ENCODE measurements around the gene HNRNPA2B1.

The HNRNPA2B1 gene

DNA sequence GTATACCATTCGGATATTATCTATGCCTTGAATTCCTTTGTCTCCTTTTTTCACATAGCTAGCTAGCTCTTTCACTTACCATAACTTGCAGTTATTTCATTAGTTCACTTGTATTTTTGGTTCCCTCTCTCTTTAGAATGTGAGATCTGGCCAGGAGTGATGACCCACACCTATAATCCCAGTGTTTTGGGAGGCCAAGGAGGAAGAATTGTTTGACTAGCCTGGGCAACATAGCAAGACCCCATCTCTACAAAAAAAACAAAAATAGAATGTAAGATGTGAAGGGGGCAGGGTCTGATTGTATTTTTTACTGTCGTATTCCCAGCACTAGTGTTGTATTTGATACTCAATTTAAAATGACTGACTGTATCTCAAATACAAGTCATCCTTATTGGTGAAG, 28.9 kb downstream of the HNRNPA2B1 start:
- DNase-seq (ENCODE audit: low spot score) = no peak
- TF ChIP-seq, protein P1, sequence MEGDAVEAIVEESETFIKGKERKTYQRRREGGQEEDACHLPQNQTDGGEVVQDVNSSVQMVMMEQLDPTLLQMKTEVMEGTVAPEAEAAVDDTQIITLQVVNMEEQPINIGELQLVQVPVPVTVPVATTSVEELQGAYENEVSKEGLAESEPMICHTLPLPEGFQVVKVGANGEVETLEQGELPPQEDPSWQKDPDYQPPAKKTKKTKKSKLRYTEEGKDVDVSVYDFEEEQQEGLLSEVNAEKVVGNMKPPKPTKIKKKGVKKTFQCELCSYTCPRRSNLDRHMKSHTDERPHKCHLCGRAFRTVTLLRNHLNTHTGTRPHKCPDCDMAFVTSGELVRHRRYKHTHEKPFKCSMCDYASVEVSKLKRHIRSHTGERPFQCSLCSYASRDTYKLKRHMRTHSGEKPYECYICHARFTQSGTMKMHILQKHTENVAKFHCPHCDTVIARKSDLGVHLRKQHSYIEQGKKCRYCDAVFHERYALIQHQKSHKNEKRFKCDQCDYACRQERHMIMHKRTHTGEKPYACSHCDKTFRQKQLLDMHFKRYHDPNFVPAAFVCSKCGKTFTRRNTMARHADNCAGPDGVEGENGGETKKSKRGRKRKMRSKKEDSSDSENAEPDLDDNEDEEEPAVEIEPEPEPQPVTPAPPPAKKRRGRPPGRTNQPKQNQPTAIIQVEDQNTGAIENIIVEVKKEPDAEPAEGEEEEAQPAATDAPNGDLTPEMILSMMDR (conservative IDR thresholded peaks at IDR 0.05; ENCODE audit: low read depth) = no peak
- no peak overlapping the region for H3K27ac ChIP-seq
- ChIA-PET POLR2A (ENCODE audit: low non-redundant PET) (interaction anchor here (0.6 kb wide), 1 partner anchor 132 kb away, joined by 4 read pairs; no protein-coding TSS in a partner anchor), CTCF (interaction anchor here (0.6 kb wide), 1 partner anchor 58 kb away, joined by 3 read pairs; no protein-coding TSS in a partner anchor)

DNA sequence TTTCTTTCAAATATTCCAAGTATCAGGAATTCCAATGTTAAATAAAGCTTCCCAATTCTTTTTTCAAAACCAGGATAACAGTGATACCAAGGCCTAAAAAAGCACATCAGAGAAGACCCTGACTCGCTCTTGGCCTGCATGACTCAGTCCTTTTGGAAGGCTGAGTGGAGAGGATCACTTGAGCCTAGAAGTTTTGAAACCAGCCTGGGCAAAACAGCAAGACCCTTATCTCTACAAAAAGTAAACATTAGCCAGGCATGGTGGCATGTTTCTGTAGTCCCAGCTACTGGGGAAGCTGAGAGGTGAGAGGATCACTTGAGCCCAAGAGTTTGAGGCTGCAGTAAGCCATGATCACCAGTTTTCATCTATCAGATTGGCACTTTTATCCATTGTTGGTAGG, 29.9 kb downstream of the HNRNPA2B1 start:
- CTCF ChIA-PET = interaction anchor here (0.6 kb wide), 1 partner anchor 114 kb away, joined by 3 read pairs; no protein-coding TSS in a partner anchor

DNA sequence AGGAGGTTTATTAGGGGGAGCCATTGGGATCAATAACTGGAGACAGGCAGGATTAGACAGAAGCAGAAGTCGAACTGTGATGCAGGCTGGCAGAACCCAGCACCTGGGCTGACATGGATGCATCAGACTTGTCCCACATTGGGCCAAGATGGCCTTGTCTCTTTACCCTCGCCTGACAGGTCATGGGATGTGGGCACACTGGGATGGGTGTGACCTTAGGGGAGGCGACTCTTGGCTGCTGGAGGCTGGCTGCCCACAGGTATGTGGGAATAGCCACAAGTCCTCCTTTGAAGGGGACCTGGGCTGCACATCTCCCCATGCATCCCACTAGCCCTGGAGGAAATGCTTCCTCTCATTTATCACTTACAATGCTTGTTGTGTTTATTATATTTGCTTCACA, 31.3 kb downstream of the HNRNPA2B1 start:
- ChIA-PET CTCF (interaction anchor here (0.9 kb wide), 1 partner anchor 18 kb away, joined by 3 read pairs; no protein-coding TSS in a partner anchor), POLR2A (ENCODE audit: low non-redundant PET) (no interaction called here)

More for the DNA sequence above, 29.9 kb downstream of the HNRNPA2B1 start:
- POLR2A ChIA-PET (ENCODE audit: low non-redundant PET) = no interaction called here
- no peak for DNase-seq (ENCODE audit: low spot score)
- H3K27ac ChIP-seq = no peak overlapping the region
- TF ChIP-seq, protein P1 (conservative IDR thresholded peaks at IDR 0.05; ENCODE audit: low read depth) = no peak

DNA sequence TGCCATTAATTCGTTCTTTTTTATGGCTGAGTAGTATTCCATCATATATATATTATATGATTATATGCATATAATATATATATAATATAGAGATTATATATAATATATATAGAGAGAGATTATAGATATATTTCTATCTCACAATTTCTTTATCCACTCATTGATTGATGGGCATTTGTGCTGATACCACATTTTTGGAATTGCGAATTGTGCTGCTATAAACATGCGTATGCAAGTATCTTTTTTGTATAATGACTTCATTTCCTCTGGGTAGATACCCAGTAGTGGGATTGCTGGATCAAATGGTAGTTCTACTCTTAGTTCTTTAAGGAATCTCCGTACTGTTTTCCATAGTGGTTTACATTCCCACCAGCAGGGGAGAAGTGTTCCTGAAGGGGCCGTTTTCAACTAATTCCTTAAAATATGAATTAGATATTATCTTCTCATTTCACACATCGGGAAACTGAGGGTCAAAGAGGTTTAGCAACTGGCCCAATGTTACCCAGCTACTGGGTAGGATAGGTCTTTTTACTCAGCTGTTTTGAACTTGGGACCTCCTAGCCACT, 32.0 kb downstream of the HNRNPA2B1 start:
- TF ChIP-seq, protein P1 (conservative IDR thresholded peaks at IDR 0.05; ENCODE audit: low read depth) = no peak
- DNase-seq (ENCODE audit: low spot score) = no peak
- CTCF ChIA-PET = interaction anchor here (0.9 kb wide), 1 partner anchor 18 kb away, joined by 3 read pairs; no protein-coding TSS in a partner anchor
- POLR2A ChIA-PET (ENCODE audit: low non-redundant PET) = interaction anchor here (0.6 kb wide), 1 partner anchor 110 kb away, joined by 7 read pairs; no protein-coding TSS in a partner anchor
- no peak overlapping the region for H3K27ac ChIP-seq

More for the DNA sequence above, 31.3 kb downstream of the HNRNPA2B1 start:
- DNase-seq (ENCODE audit: low spot score) = no peak
- TF ChIP-seq, protein P1 (conservative IDR thresholded peaks at IDR 0.05; ENCODE audit: low read depth) = no peak
- H3K27ac ChIP-seq = no peak overlapping the region

DNA sequence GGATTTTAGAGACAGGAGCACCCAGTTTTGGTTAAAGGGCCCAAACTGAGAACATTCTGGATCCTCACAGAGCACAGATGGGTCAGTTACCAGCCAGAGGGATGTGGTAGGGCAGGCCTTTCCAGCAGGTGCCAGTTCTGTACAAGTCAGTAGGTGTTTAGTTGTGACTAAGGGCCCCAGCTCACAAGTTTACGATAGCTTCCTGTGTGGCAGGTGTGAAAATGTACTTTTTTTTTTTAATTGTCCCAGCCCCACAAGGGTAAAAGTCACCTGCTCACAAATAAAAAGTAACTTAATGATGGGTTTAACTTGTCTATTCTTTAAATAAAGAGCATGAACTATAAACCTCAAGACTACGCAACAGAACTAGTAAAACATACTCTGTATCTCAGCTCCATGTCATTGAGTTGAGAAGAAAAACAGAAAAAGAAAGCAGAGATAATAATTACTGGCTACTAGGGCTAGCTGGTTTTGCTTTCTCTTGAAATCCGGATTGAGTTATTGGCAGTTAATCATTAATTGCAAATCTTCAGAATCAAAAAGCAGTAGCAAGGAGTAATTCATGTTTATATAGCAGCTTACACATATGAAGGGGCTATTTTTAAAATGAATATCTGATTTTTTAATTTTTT, 33.1 kb downstream of the HNRNPA2B1 start:
- H3K27ac ChIP-seq = no peak overlapping the region
- CTCF ChIA-PET = interaction anchor here (0.6 to 0.8 kb wide), 4 partner anchors 10 to 77 kb away, joined by 3 to 4 read pairs (median 3); no protein-coding TSS in a partner anchor

DNA sequence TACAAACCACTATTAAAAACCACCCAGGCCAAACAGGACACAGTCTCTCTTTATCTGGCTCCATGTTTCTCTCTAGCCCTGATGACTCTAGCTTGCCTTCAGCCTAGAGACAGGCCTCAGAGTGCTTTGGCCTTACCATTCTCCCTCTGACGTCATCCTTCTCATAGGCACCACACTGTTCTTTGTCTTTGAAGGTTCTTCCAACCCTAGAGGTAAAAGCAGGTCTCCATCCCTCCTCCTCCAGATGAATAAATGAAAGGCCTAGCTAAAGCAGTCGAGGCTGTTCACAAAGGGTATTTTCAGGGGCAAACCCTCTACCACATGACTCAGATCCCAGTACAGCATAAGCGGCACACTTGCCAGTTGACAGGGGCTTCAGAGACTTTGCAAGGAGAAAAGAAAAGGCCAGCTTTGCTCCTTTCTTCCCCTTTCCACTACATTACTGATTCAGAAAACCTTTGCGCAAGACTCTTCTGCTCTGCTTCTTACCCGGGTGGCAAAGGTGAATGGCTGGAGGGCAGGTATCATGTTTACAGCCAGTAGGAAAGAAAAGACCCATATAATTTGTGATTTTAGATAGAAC, 33.8 kb downstream of the HNRNPA2B1 start:
- no peak for DNase-seq (ENCODE audit: low spot score)
- ChIA-PET CTCF (interaction anchor here (0.7 to 0.8 kb wide), 2 partner anchors 13 to 76 kb away, joined by 3 to 4 read pairs; no protein-coding TSS in a partner anchor), POLR2A (ENCODE audit: low non-redundant PET) (no interaction called here)
- no peak overlapping the region for H3K27ac ChIP-seq
- TF ChIP-seq, protein P1 (conservative IDR thresholded peaks at IDR 0.05; ENCODE audit: low read depth) = no peak

More for the DNA sequence above, 33.1 kb downstream of the HNRNPA2B1 start:
- no peak for DNase-seq (ENCODE audit: low spot score)
- TF ChIP-seq, protein P1 (conservative IDR thresholded peaks at IDR 0.05; ENCODE audit: low read depth) = no peak
- POLR2A ChIA-PET (ENCODE audit: low non-redundant PET) = no interaction called here
